Neural crest cell (in vitro differentiated cells): ENCODE measurements around the gene CRACDL. TPM values are rescaled to one million over a fixed set of nuclear protein-coding genes. Genes with fewer than 3 reads are reported as not detected.

Source experiments
- DNase-seq: peaks from one replicate; pipeline ENCODE4 v3.0.0; 2021; ENCODE audit warnings: low read depth, mixed read lengths, low spot score
- H3K27ac Mint-ChIP-seq: one replicate; pipeline ENCODE4 v1.8.0; 2021; ENCODE audit warnings: mild to moderate bottlenecking, mixed read lengths; ENCODE audit not compliant: unreplicated experiment
- H3K27me3 Mint-ChIP-seq: 2 replicates; pipeline ENCODE4 v1.8.0; 2021; ENCODE audit warnings: low read depth, mild to moderate bottlenecking, mixed read lengths
- H3K36me3 Mint-ChIP-seq: 2 replicates; pipeline ENCODE4 v1.8.0; 2021; ENCODE audit warnings: low read depth, mild to moderate bottlenecking, mixed read lengths
- H3K4me1 Mint-ChIP-seq: 2 replicates; pipeline ENCODE4 v1.8.0; 2021; ENCODE audit warnings: mixed read lengths
- H3K4me3 Mint-ChIP-seq: one replicate; pipeline ENCODE4 v1.8.0; 2021; ENCODE audit warnings: mild to moderate bottlenecking, mixed read lengths
- H3K9me3 Mint-ChIP-seq: 2 replicates; pipeline ENCODE4 v1.8.0; 2021; ENCODE audit warnings: mixed read lengths
- CTCF ChIP-seq: fragments of 200-600 bp; sonication (generic); conservative IDR thresholded peaks from 2 replicates; pipeline ENCODE4 v1.5.0; 2021; ENCODE audit warnings: antibody characterized with exemption, mild to moderate bottlenecking
- total RNA-seq: library from RNA; stranded (reverse); gene quantifications from 2 replicates; pipeline ENCODE4 v1.2.1, GENCODE V29; 2021

Gene CRACDL
- total RNA-seq, 1 donor from 2014 or later: 0.37 TPM

GRCh38 chr2:98777710-98778109 lies 158.3 kb downstream of the CRACDL start:
- no peak for TF ChIP-seq CTCF
- Mint-ChIP-seq H3K27me3 (no peaks in the 10 kb centered on the region), H3K9me3 (peaks cover 8% of the 10 kb centered on the region), H3K4me3 (no peak overlapping the region), H3K27ac (no peak overlapping the region), H3K4me1 (no peaks in the 10 kb centered on the region), H3K36me3 (peaks cover 5% of the 10 kb centered on the region)
- DNase-seq: no peak

- TF ChIP-seq CTCF: no peak
- Mint-ChIP-seq H3K36me3 (peaks cover 4% of the 10 kb centered on the region), H3K9me3 (peaks cover 4% of the 10 kb centered on the region), H3K27ac (no peak overlapping the region), H3K27me3 (no peaks in the 10 kb centered on the region), H3K4me1 (peaks cover 2% of the 10 kb centered on the region), H3K4me3 (no peak overlapping the region)
- DNase-seq: no peak
Measured at GRCh38 chr2:98777076-98777475, 158.9 kb downstream of the CRACDL start.

- H3K36me3 Mint-ChIP-seq: no peaks in the 10 kb centered on the region
- H3K9me3 Mint-ChIP-seq: no peaks in the 10 kb centered on the region
- H3K27ac Mint-ChIP-seq: no peak overlapping the region
- no peak overlapping the region for H3K4me3 Mint-ChIP-seq
- TF ChIP-seq CTCF: no peak
- peaks cover 10% of the 10 kb centered on the region for H3K4me1 Mint-ChIP-seq
- no peak for DNase-seq
- H3K27me3 Mint-ChIP-seq: no peaks in the 10 kb centered on the region
Measured at GRCh38 chr2:98776136-98776535, 159.9 kb downstream of the CRACDL start.

GRCh38 chr2:98775146-98775986 lies 160.7 kb downstream of the CRACDL start:
- H3K27ac Mint-ChIP-seq: no peak overlapping the region

GRCh38 chr2:98773907-98774306 lies 162.1 kb downstream of the CRACDL start:
- H3K4me1 Mint-ChIP-seq: peaks cover 21% of the 10 kb centered on the region
- H3K4me3 Mint-ChIP-seq: no peak overlapping the region
- H3K9me3 Mint-ChIP-seq: no peaks in the 10 kb centered on the region
- H3K27me3 Mint-ChIP-seq: no peaks in the 10 kb centered on the region
- no peak for TF ChIP-seq CTCF
- H3K27ac Mint-ChIP-seq: no peak overlapping the region
- no peaks in the 10 kb centered on the region for H3K36me3 Mint-ChIP-seq
- no peak for DNase-seq

More at GRCh38 chr2:98775146-98775986, 160.7 kb downstream of the CRACDL start:
- TF ChIP-seq CTCF: no peak
- Mint-ChIP-seq H3K4me1 (peaks cover 15% of the 10 kb centered on the region), H3K4me3 (no peak overlapping the region), H3K9me3 (no peaks in the 10 kb centered on the region), H3K36me3 (no peaks in the 10 kb centered on the region), H3K27me3 (no peaks in the 10 kb centered on the region)
- DNase-seq: no peak
